ENCODE results near the gene HEXD.

The HEXD gene

DNA sequence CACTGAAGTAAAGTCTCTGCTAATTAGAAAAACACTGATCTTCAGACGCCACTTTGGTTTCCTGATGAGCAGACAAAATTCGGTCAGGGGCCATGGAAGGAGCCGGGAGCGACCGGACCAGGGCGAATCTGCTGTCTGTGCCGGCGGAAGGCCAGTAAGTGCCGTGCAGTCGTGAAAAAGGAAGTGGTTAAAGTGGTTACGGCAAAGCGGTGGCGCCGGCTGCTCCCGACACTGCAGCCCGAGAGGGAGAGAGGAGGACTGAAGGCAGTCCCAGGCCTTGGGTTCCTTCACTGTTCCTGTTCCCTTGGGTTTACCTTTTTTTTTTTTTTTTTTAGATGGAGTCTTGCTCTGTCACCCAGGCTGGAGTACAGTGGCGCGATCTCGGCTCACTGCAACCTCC is 17.3 kb upstream of the HEXD start:
- no peaks in the 10 kb centered on the region for H3K27me3 ChIP-seq (replicated peaks; ENCODE audit: insufficient read depth, low read length)
- H3K4me2 ChIP-seq (ENCODE audit: low read depth, low read length), result peak overlapping the region; percentile 49
- H3K36me3 ChIP-seq (replicated peaks; ENCODE audit: insufficient read depth, low read length), result no peaks in the 10 kb centered on the region
- DNase-seq, result peak; percentile 70
- H3K27ac ChIP-seq (ENCODE audit: low read length), result peak overlapping the region; percentile 58; the same call in 1 of the 2 replicates
- H3K79me2 ChIP-seq (ENCODE audit: low read length), result no peaks in the 10 kb centered on the region
- 0 out of 2 replicates have a peak overlapping the region, but pooled peaks have one; percentile 20 for H3K9ac ChIP-seq (ENCODE audit: low read length)
- no peaks in the 10 kb centered on the region for H4K20me1 ChIP-seq (ENCODE audit: insufficient read depth, low read length)
- H3F3A ChIP-seq (ENCODE audit: insufficient read depth, low read length), result peaks cover 25% of the 10 kb centered on the region
- H2AFZ ChIP-seq (ENCODE audit: low read length), result no peak overlapping the region
- no peaks in the 10 kb centered on the region for H3K9me2 ChIP-seq (replicated peaks; ENCODE audit: insufficient read depth, low read length)
- 0 out of 2 replicates have a peak overlapping the region, but pooled peaks have one; percentile 13 for H3K4me3 ChIP-seq (ENCODE audit: low read length)
- H3K4me1 ChIP-seq (ENCODE audit: low read length), result peaks cover 34% of the 10 kb centered on the region
- no peaks in the 10 kb centered on the region for H3K9me3 ChIP-seq (replicated peaks; ENCODE audit: insufficient read depth, low read length)
- TF ChIP-seq, protein P1, sequence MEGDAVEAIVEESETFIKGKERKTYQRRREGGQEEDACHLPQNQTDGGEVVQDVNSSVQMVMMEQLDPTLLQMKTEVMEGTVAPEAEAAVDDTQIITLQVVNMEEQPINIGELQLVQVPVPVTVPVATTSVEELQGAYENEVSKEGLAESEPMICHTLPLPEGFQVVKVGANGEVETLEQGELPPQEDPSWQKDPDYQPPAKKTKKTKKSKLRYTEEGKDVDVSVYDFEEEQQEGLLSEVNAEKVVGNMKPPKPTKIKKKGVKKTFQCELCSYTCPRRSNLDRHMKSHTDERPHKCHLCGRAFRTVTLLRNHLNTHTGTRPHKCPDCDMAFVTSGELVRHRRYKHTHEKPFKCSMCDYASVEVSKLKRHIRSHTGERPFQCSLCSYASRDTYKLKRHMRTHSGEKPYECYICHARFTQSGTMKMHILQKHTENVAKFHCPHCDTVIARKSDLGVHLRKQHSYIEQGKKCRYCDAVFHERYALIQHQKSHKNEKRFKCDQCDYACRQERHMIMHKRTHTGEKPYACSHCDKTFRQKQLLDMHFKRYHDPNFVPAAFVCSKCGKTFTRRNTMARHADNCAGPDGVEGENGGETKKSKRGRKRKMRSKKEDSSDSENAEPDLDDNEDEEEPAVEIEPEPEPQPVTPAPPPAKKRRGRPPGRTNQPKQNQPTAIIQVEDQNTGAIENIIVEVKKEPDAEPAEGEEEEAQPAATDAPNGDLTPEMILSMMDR (IDR thresholded peaks at IDR 0.05; ENCODE audit: low read length), result no peak
- TF ChIP-seq EZH2 (optimal IDR thresholded peaks at IDR 0.05; ENCODE audit: low read depth, low read length) (no peak), EZH2phosphoT487 (IDR thresholded peaks at IDR 0.05; ENCODE audit: low read length) (no peak)

DNA sequence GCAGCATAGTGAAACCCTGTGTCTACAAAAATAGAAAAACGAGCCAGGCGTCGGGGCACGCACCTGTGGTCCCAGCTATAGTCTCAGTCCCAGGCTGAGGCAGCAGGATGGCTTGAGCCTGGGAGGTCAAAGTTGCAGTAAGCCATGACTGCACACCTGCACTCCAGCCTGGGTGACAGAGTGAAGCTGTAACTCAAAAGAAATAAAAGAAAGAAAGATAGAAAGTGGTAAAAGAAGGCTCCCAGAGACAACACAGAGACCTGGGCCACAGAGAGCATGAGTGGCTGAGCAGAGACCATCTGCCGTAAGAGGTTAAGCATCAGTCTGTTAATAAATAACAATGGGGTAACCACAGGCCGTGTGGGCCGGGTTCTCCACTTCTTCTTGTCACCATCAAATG is 15.3 kb upstream of the HEXD start:
- H3K4me3 ChIP-seq (ENCODE audit: low read length), result no peak overlapping the region
- no peaks in the 10 kb centered on the region for H3K9me2 ChIP-seq (replicated peaks; ENCODE audit: insufficient read depth, low read length)
- peak overlapping the region; percentile 88 for H3K27ac ChIP-seq (ENCODE audit: low read length)
- TF ChIP-seq, protein P1 (IDR thresholded peaks at IDR 0.05; ENCODE audit: low read length), result no peak
- TF ChIP-seq EZH2phosphoT487 (IDR thresholded peaks at IDR 0.05; ENCODE audit: low read length) (no peak), EZH2 (optimal IDR thresholded peaks at IDR 0.05; ENCODE audit: low read depth, low read length) (no peak)
- DNase-seq, result peak; percentile 91
- no peaks in the 10 kb centered on the region for H3K79me2 ChIP-seq (ENCODE audit: low read length)
- H3K36me3 ChIP-seq (replicated peaks; ENCODE audit: insufficient read depth, low read length), result no peaks in the 10 kb centered on the region
- no peak overlapping the region for H2AFZ ChIP-seq (ENCODE audit: low read length)
- H4K20me1 ChIP-seq (ENCODE audit: insufficient read depth, low read length), result no peaks in the 10 kb centered on the region
- H3K9ac ChIP-seq (ENCODE audit: low read length), result peak overlapping the region; percentile 32
- no peaks in the 10 kb centered on the region for H3K27me3 ChIP-seq (replicated peaks; ENCODE audit: insufficient read depth, low read length)
- no peaks in the 10 kb centered on the region for H3K9me3 ChIP-seq (replicated peaks; ENCODE audit: insufficient read depth, low read length)
- H3F3A ChIP-seq (ENCODE audit: insufficient read depth, low read length), result peaks cover 25% of the 10 kb centered on the region
- peaks cover 34% of the 10 kb centered on the region for H3K4me1 ChIP-seq (ENCODE audit: low read length)
- H3K4me2 ChIP-seq (ENCODE audit: low read depth, low read length), result peak overlapping the region; percentile 14; the same call in 1 of the 2 replicates

DNA sequence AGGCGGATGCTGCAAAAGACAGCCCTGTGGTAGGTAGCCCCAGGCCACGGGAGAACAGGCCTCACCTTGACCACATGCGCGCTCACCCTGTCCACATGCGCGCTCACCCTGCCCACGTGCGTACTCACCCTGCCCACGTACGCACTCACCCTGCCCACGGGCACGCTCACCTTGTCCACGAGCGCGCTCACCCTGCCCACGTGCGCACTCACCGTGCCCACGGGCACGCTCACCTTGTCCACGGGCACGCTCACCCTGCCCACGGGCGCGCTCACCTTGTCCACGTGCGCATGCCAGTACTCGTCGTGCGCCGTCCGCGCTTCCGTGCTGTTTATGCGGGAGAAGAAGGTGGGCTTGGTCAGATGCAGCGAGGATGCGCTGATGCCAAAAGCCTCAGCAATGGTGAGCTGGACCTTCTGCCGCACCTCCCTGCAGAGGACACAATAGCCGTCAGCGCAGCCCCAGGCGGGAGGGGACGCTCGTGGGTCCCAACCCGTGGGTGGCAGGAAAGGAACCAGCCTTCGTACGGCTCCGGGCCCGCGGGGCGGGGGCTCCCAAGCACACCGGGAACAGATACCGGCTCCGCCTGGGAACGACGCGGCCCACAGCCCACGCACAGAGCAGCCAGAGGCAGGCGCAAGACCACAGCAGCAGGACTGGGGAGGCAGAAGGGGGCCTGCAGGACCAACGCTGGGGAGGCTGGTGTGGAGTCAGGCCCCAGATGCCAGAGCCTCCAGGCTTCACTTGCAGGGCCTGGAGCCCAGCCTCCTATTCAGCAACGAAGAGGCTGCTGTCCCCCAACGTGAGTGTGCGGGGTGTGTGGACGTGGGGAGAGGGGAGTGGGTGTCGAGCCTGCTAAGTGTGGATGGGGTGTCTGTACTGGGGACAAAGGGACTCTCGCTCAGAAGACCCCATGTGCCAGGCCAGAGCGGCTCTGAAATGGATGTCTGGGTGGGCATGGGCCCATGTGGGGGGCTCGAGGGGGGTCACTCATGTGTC is 14.2 kb upstream of the HEXD start:
- Histone ChIP-seq H3K9me2 (replicated peaks; ENCODE audit: insufficient read depth, low read length) (no peaks in the 10 kb centered on the region), H3K4me2 (ENCODE audit: low read depth, low read length) (peak overlapping the region; percentile 14), H3K27me3 (replicated peaks; ENCODE audit: insufficient read depth, low read length) (no peaks in the 10 kb centered on the region), H3K9ac (ENCODE audit: low read length) (peak overlapping the region; percentile 32; the same call in 1 of the 2 replicates), H2AFZ (ENCODE audit: low read length) (no peak overlapping the region), H4K20me1 (ENCODE audit: insufficient read depth, low read length) (no peaks in the 10 kb centered on the region), H3F3A (ENCODE audit: insufficient read depth, low read length) (peaks cover 25% of the 10 kb centered on the region), H3K4me3 (ENCODE audit: low read length) (no peak overlapping the region; the same call in 1 of the 2 replicates), H3K36me3 (replicated peaks; ENCODE audit: insufficient read depth, low read length) (no peaks in the 10 kb centered on the region), H3K79me2 (ENCODE audit: low read length) (peaks cover 5% of the 10 kb centered on the region; the same call in 1 of the 2 replicates), H3K4me1 (ENCODE audit: low read length) (peaks cover 34% of the 10 kb centered on the region), H3K9me3 (replicated peaks; ENCODE audit: insufficient read depth, low read length) (no peaks in the 10 kb centered on the region), H3K27ac (ENCODE audit: low read length) (peak overlapping the region; percentile 88)
- TF ChIP-seq, protein P1 (IDR thresholded peaks at IDR 0.05; ENCODE audit: low read length), result no peak
- TF ChIP-seq EZH2 (optimal IDR thresholded peaks at IDR 0.05; ENCODE audit: low read depth, low read length) (no peak), EZH2phosphoT487 (IDR thresholded peaks at IDR 0.05; ENCODE audit: low read length) (no peak)
- no peak for DNase-seq
